Keratinocyte (primary cell): ENCODE data around the gene PLEKHG5. TPM values are rescaled to one million over a fixed set of nuclear protein-coding genes. Genes with fewer than 3 reads are reported as not detected.

ENCODE experiments used
- DNase-seq: peaks from one replicate; pipeline ENCODE4 v3.0.0-alpha.2; 2011; ENCODE audit warnings: low read depth, missing footprints, low spot score
- FAIRE-seq: peaks from 2 replicates; lab custom pipeline; 2011; peaks lifted over from hg19 to GRCh38; lab: Jason Lieb, UNC
- H2AFZ ChIP-seq: 2 replicates; pipeline ENCODE4 v1.6.0; 2012; ENCODE audit warnings: low read length, control low read depth, inconsistent platforms; ENCODE audit not compliant: control insufficient read depth
- H3K27ac ChIP-seq: 2 replicates; pipeline ENCODE4 v1.5.1; 2011; ENCODE audit warnings: low read length; ENCODE audit not compliant: control insufficient read depth, insufficient read depth
- H3K27me3 ChIP-seq: 3 replicates; pipeline ENCODE4 v1.6.0; 2011; ENCODE audit warnings: low read length; ENCODE audit not compliant: control insufficient read depth, insufficient read depth; ENCODE audit errors: extremely low read depth
- H3K36me3 ChIP-seq, 2 experiments: 2 replicates in 1 of 2; 3 replicates in 1 of 2; pipeline ENCODE4 v1.5.1; 2011; ENCODE audit warnings: low read length in 2 of 2, mild to moderate bottlenecking in 1 of 2; ENCODE audit not compliant: control insufficient read depth in 2 of 2, insufficient read depth in 2 of 2; ENCODE audit errors: extremely low read depth in 1 of 2
- H3K4me1 ChIP-seq: 3 replicates; pipeline ENCODE4 v1.5.1; 2011; ENCODE audit warnings: low read length; ENCODE audit not compliant: control insufficient read depth, insufficient read depth; ENCODE audit errors: extremely low read depth
- H3K4me2 ChIP-seq: 3 replicates; pipeline ENCODE4 v1.6.0; 2011; ENCODE audit warnings: low read depth, low read length; ENCODE audit not compliant: control insufficient read depth, insufficient read depth; ENCODE audit errors: extremely low read depth
- H3K4me3 ChIP-seq, 3 experiments: fragments of 200-600 bp in 1 of 3; sonication (generic) in 1 of 3; 2 replicates in 2 of 3; 3 replicates in 1 of 3; pipeline ENCODE4 v1.5.1; 2011 to 2016; ENCODE audit warnings: low read length in 3 of 3, mild to moderate bottlenecking in 3 of 3, control low read depth in 2 of 3, inconsistent platforms in 1 of 3, low read depth in 1 of 3, mixed read lengths in 1 of 3, mixed run types in 1 of 3, moderate library complexity in 1 of 3; ENCODE audit not compliant: control insufficient read depth in 2 of 3, insufficient read depth in 2 of 3; ENCODE audit errors: extremely low read depth in 1 of 3
- H3K79me2 ChIP-seq: 2 replicates; pipeline ENCODE4 v1.6.0; 2012; ENCODE audit warnings: low read length; ENCODE audit not compliant: control insufficient read depth, insufficient read depth
- H3K9ac ChIP-seq: 3 replicates; pipeline ENCODE4 v1.6.0; 2011; ENCODE audit warnings: low read length; ENCODE audit not compliant: control insufficient read depth, insufficient read depth; ENCODE audit errors: extremely low read depth
- H3K9me1 ChIP-seq: 3 replicates; pipeline ENCODE4 v1.6.0; 2011; ENCODE audit warnings: low read length; ENCODE audit not compliant: control insufficient read depth, insufficient read depth; ENCODE audit errors: extremely low read depth
- H3K9me3 ChIP-seq: 2 replicates; pipeline ENCODE4 v1.5.1; 2012; ENCODE audit warnings: low read depth, low read length; ENCODE audit not compliant: control insufficient read depth
- H4K20me1 ChIP-seq: 3 replicates; pipeline ENCODE4 v1.6.0; 2011; ENCODE audit warnings: low read length; ENCODE audit not compliant: control insufficient read depth, insufficient read depth; ENCODE audit errors: extremely low read depth
- CTCF ChIP-seq, 3 experiments: IDR thresholded peaks in 1 of 3; conservative IDR thresholded peaks in 1 of 3; optimal IDR thresholded peaks in 1 of 3; 2 replicates in 2 of 3; 3 replicates in 1 of 3; pipeline versions ENCODE3 to v1.5.1; 2011; ENCODE audit warnings: low read length in 3 of 3, mild to moderate bottlenecking in 3 of 3, moderate library complexity in 2 of 3, control low read depth in 1 of 3, inconsistent platforms in 1 of 3; ENCODE audit not compliant: insufficient read depth in 2 of 3; ENCODE audit errors: extremely low read depth in 1 of 3
- EZH2 ChIP-seq: IDR thresholded peaks from one replicate; pipeline ENCODE4 v1.6.1; 2012; ENCODE audit warnings: inconsistent platforms, mild to moderate bottlenecking, low read length, moderate library complexity
- dilution Hi-C: fragments of 300-500 bp; cut with MboI; formaldehyde crosslinking; loops from one replicate; pipeline ENCODE4 v1.7.0; 2020; ENCODE audit warnings: low sequenced_read_pairs; ENCODE audit not compliant: extremely low pct_ligation_motif_present
- polyA plus RNA-seq, 5 experiments: library from polyadenylated mRNA; depleted of rRNA in 3 of 5; stranded (reverse) in 3 of 5; stranded (forward) in 1 of 5; unstranded in 1 of 5; fragments of >200 nt; gene quantifications; 1 replicate in 1 of 5; 2 replicates in 3 of 5; 3 replicates in 1 of 5; pipeline versions ENCODE4 v1.2.1 to v1.2.3, GENCODE V29; 2011 to 2012; ENCODE audit warnings: missing spikeins in 2 of 5, low read depth in 1 of 5, low replicate concordance in 1 of 5

PLEKHG5 gene
- polyA plus RNA-seq, 1 donor (not counting 4 experiments of a cell fraction or from before 2014, with no cell fraction given): 11.8 TPM

DNA sequence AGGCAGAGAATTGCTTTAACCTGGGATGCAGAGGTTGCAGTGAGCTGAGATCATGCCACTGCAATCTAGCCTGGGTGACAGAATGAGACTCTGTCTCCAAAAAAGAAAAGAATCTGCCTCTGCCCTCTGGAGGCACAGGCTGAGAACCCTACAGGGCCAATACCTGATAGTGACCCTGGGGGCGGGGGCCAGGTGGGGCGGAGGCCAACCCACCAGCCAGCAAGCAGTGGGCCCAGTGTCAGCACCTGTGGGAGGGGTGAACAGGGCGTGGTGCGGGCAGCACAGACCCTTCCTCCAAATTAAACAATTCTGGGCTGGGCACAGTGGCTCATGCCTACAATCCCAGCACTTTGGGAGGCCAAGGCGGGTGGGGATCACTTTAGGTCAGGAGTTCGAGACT, 19.0 kb upstream of the PLEKHG5 start:
- Histone ChIP-seq H3K36me3 (no peaks in the 10 kb centered on the region), H3K9ac (no peak overlapping the region), H3K79me2 (no peaks in the 10 kb centered on the region), H3K9me3 (no peaks in the 10 kb centered on the region), H2AFZ (no peak overlapping the region), H4K20me1 (no peaks in the 10 kb centered on the region), H3K27ac (no peak overlapping the region), H3K4me2 (no peak overlapping the region), H3K9me1 (no peaks in the 10 kb centered on the region), H3K4me3 (no peak overlapping the region), H3K27me3 (peaks cover 4% of the 10 kb centered on the region), H3K4me1 (no peaks in the 10 kb centered on the region)
- dilution Hi-C loops: no loop called here
- DNase-seq (no peak), FAIRE-seq (no peak)
- TF ChIP-seq CTCF (optimal IDR thresholded peaks at IDR 0.05 in 1 of 3, IDR thresholded peaks at IDR 0.05 in 1 of 3, conservative IDR thresholded peaks at IDR 0.05 in 1 of 3; ENCODE audit: extremely low read depth in 1 of 3, insufficient read depth in 2 of 3, low read length in 3 of 3) (no peak), EZH2 (no peak)

DNA sequence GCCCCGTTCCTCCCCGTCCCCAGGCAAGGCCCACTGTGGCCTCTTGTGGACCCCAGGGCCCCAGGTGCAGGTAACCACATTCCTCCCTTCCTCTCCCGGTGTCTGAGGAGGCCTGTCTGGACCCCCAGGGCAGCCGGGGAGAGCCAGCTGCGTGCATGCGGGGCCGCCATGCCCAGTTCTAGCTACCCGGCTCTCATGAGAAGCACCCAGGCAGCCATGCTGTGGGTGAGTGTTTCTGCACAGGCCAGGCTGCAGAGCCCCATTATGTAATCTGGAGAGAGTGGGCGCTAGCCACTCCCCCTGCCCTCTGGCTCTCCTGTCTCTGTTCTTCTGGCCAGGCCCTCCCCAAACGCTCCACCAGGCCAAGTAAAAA, 18.4 kb upstream of the PLEKHG5 start:
- Histone ChIP-seq H4K20me1 (no peaks in the 10 kb centered on the region), H3K4me1 (no peaks in the 10 kb centered on the region), H3K9ac (no peak overlapping the region), H3K9me1 (no peaks in the 10 kb centered on the region), H3K4me3 (no peak overlapping the region), H2AFZ (no peak overlapping the region), H3K79me2 (no peaks in the 10 kb centered on the region), H3K36me3 (no peaks in the 10 kb centered on the region), H3K4me2 (no peak overlapping the region), H3K9me3 (no peaks in the 10 kb centered on the region), H3K27ac (no peak overlapping the region), H3K27me3 (peaks cover 4% of the 10 kb centered on the region)
- FAIRE-seq: no peak
- TF ChIP-seq CTCF (optimal IDR thresholded peaks at IDR 0.05 in 1 of 3, IDR thresholded peaks at IDR 0.05 in 1 of 3, conservative IDR thresholded peaks at IDR 0.05 in 1 of 3; ENCODE audit: extremely low read depth in 1 of 3, insufficient read depth in 2 of 3, low read length in 3 of 3) (no peak), EZH2 (no peak)
- dilution Hi-C loops: no loop called here
- no peak for DNase-seq
